ENCODE data around the gene HAGHL.

DNA sequence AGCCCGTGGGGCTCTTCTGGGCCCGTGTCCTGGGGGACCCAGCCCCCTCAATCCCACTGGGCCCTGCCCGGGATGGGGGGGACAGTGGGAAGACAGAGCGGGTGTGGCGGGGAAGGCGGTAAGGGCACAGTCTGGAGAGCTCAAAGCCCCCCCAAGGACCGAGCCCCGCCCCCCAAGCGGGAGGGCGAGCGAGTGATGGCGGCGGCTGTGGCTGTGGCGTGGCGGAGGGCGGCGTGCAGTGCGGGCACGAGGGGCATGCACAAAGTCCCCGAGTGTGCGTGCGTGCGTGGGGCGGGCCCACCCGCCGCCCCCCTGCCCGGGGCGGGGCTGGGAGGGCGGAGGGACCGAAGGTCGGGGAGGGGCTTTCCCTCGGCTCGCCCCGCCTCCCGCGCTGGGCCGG is 33.1 kb upstream of the HAGHL start:
- TF ChIP-seq CTCF (IDR thresholded peaks at IDR 0.05), result no peak
- no peak for TF ChIP-seq POLR2A (IDR thresholded peaks at IDR 0.05)
